NCI-H446 (cell line): ENCODE data around the gene ANKRD33.

Experiments
- DNase-seq, 2 experiments: peaks; one replicate each; lab custom pipeline; 2025; lab: John Stamatoyannopoulos, UW

The ANKRD33 gene

DNA sequence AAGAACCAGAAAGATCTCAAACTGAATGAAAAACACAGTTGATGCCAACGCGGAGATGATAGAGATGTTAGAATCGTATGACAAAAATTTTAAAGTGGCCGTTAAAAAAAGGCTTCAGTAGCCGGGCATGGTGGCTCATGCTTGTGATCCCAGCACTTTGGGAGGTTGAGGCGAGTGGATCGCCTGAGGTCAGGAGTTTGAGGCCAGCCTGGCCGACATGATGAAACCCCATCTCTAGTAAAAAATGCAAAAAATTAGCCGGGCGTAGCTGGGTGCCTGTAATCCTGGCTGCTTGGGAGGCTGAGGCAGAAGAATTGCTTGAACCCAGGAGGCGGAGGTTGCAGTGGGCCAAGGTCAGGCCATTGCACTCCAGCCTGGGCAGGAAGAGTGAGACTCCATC, 14.0 kb downstream of the ANKRD33 start:
- no peak for DNase-seq

DNA sequence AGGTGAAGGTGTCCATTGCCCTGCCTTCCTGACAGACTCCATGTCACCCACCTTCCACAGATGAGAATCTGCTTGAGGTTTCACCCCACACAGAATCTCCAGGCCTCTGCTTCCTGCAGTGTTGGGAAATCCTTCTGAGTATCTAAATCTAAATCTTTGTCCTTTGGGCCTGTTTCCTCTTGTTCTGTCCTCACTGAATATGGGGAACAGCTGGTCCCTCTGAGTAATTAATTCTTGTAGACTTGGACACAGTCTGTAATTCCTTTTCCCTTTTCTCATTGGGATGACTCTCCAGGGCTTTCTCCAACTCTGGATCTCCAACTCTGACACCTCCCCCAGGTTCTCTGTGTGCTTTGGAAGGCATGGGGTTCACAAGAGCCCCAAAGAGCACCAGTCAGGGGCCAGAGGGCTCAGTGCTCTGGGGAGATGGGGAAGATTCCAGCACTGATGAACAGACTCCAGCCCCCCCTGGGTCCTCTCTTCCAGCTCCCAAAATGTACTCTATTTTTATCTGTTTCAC, 17.1 kb downstream of the ANKRD33 start:
- peak in 1 of 2 experiments; percentile 32 for DNase-seq

DNA sequence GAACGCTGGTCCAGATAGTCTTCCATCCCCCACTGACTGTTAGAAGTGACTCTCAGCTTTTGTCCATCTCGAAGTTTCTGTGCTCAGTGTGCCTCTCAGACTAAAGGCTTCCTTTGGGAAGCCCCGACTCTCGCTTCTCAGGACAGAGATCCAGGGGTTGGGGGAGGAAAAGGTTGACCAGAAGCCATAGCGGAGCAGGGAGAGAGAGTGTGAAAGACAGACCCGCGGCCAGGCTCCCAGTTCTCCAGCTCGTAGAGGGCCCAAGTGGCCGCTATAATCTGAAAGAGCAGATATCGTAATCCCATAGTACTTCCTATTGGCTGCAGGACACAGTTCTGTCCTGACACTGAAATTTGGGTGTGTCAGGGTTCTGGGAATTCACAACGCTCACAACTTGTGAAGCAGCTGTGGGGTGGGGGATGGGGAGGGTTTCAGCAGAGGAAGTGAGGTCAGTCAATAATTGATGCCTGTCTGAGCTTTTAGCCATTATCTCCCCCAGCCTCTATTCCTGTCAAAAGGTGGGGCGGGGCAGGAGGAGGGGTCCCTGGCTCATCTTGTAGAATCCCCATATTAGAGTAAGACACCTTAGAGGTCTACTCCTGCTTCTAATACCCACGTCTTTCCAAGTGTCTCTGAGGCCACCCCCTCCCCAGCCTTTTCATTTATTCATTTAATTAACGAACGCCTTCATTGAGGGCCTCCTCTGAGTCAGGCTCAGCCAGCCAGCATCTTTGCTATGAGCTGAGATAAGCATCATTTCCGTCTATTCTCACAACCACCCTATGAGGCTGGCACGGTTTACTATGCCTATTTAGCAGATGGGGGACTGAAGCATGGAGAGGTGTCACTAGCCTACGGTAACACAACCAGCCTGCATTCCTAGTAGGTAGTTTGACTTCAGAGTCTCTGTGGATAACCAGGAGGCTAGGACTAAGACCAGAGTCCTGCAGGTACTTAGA, 17.8 kb downstream of the ANKRD33 start:
- DNase-seq, result no peak

DNA sequence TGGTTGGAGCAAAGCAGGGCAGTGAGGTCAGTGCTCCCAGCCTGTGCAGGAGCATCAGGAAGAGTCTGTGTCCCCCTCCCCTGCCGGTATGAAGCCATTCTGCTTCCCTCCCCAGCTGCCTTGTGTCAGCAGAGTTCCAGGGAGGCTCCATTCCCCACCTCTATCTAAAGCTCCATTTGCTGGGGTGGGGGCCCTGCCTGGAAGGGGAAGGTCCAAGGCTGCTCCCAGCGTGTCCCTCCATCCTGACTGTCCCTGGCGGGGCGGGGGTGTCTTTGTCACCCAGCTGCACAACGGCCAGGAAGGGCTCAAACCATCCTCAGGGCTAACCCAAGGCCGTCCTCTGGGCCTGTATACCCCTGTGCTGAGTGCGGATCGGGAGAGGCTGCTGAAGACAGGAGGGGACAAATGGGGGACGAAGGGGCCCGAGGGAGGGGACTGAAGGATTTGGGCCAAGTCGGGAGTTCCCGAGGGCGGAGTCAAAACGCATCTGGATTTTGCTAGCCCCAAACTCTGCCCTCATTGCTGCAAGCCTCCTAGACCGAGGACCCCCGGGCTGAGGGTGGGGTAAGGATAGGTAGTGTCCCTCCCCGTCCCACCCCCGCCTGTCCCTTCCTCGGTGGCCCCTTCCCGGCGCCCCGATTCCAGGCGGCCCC, 18.7 kb downstream of the ANKRD33 start:
- no peak for DNase-seq

DNA sequence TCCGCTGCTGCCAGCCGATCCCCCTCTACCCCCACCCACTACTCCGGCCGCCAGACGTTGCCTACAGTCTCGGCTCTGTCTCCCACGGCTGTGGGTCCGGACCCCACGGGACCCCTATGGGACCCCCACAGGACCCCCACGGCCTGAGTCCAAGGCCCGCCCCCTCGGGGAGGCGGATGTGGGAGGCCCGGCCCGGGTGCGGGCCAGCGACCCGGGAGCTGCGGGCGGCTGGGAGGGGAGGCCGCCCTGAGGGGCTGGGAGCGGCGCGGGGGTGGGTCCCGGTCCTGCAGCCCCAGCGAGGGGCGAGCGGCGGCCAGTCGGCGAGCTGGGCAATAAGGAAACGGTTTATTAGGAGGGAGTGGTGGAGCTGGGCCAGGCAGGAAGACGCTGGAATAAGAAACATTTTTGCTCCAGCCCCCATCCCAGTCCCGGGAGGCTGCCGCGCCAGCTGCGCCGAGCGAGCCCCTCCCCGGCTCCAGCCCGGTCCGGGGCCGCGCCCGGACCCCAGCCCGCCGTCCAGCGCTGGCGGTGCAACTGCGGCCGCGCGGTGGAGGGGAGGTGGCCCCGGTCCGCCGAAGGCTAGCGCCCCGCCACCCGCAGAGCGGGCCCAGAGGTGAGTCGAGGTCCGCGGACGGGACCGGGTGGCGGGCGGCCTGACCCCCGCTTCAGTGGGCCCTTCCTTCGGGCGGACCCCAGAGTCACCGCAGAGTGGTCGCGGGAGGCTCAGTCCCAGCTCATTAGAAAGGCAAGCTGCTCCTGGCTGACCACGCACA, 19.4 kb downstream of the ANKRD33 start, which contains the start of gene ACVRL1:
TSS of gene ACVRL1 (plus strand) at position 422 of the 773 bp plus-strand sequence. CDS start 4,971 bp downstream, outside the sequence.
- DNase-seq, result no peak

DNA sequence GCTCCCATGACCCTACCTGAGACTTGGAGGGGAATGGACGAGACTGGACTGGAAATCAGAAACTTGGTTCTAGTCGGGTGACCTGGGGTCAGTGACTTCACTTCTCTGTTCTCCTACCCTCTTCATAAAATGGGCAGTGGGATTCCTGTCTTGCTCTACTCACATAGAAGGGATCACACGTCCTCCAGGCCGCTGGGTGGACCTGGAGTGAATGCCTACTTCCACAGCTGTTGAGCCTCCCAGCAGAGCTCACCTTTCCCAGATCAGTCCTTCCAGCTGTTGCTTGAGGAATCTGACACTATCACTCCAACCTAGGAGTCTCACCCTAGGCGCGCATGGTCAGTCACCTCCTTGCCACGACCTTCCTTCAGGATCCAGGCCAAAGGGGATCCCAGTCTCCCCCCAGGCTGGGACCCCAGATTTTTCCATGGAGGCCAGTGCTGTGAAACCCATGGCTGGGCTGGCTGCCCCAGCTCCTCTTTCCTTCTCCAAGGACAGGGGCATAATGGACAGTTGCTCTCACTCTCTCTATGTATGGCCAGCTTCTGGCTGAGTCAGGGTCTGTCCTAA, 20.0 kb downstream of the ANKRD33 start:
- no peak for DNase-seq

DNA sequence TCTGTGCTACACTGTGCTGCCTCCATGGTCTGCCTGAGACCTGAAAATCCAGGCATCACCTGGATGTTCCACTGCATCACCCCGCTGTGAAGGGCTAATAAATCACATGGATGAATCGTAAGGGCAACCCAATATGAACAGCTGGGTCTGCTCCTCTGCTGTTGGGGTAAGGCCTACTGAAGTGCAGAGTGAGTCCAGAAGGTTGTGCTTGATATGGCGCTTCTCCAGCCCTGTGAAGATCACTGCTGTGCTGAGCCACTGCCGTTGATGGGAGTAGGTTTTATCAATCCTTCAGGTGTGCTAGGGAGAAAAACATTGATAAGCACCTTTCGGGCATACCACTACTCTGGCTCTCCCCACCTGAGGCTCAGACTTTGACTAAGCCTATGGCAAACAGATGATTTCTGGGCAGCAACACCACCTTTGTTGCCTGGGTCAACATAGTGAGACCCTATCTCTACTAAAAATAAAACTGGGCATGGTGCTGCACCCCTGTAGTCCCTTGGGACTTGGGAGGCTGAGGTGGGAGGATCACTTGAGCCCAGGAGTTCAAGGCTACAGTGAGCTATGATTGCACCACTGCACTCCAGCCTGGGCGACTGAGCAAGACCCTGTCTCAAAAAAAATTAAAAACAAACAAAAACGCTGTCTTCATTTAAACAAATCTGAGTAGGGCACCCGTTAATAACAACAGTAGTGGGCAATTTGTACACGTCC, 21.1 kb downstream of the ANKRD33 start:
- no peak for DNase-seq

DNA sequence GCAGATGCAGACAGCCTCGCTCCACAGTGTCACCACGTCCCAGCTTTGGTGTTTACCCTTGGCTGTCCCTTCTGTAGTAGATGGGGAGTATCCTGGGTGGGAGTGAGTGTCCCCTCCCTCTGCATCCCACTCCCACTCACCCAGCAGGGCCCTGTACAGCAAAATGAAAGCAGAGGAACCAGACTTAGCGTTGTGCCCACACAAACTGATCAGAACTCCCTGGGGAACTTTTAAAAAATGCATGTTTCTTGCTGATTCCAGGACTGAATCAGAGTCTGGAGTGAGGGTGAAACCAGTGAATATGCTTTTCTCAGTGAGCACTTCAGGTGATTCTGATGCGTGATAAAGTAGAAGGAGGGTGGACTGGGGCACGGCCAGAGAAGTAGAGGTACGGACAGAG, 22.3 kb downstream of the ANKRD33 start:
- DNase-seq, result no peak

DNA sequence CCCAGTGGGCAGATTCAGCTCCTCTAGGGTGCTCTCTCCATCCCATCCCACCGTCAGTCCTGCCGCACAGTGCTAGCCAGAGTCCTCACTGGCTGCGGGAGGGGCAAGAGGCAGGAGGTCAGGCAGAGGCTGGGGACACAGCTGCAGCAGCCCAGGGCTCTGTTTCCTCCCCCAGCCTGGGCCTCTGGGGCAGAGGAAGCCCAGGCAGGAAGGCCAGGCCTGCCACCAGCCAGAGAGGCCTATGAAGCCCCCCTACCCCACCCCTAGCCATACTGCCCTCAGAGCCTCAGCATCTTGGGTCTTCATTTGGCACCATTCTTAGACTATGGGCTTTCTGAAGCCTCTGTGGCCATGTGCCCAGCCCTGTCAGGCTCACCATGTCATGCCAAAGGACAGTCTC, 22.8 kb downstream of the ANKRD33 start:
- DNase-seq, result no peak

DNA sequence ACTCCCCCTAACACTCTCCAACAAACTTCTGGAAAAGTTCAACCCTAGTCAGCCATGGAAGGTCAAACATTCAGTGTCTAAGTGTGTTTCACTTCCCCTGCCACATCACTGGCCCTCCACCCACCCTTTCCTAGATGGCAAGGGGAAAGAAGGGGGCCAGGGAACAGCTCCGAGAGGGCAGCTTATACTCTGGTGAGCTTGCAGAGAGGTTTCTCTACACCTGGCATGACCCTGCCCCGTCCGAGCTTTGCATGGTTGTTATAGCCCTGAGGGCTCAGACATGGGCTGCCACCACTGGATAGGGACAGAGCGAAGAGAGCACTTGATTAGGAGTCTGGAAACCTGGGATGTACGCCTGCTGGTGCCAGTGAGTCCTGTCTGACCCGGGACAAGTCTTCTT, 23.4 kb downstream of the ANKRD33 start:
- no peak for DNase-seq

DNA sequence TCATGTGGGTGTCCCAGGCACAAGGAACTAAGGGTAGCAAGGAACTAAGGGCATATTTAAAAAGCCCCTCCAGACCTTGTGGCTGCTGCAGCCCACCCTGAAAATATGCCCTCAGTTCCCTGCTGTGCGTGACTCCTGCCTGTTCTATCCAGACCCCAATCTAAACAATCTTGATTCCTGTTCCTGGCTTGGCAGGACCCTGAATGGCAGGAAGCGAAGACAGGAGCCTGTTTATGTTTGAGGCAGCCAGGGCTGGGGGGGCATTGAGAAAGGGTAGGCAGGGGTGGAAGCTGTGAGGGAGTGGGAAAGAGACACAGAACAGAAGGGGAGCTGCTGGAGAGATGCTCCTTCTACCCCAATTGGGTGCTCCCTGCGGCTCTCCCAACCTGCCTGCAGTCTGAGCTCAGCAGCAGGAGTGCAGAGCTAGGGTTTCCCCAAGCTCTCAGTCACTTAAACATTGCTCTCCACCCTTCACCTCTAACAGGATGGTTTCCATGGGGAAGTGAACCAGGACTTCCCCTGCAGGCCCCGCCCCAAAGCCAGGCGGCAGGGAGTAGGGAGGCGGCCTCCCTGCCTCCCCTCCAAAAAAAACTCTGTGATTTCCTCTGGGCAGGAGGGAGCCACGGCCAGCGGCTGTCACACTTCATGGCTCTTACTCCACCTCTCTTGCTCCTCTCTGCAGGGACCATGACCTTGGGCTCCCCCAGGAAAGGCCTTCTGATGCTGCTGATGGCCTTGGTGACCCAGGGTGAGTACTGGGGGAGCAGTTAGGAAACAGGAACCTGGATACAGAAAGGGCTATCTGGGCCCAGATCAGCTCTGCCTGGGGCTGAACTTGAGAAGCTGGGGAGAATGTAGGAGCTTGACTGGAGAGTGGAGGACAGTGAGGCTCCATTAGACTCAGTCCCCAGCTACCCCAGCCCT, 24.1 kb downstream of the ANKRD33 start:
- DNase-seq, result no peak

DNA sequence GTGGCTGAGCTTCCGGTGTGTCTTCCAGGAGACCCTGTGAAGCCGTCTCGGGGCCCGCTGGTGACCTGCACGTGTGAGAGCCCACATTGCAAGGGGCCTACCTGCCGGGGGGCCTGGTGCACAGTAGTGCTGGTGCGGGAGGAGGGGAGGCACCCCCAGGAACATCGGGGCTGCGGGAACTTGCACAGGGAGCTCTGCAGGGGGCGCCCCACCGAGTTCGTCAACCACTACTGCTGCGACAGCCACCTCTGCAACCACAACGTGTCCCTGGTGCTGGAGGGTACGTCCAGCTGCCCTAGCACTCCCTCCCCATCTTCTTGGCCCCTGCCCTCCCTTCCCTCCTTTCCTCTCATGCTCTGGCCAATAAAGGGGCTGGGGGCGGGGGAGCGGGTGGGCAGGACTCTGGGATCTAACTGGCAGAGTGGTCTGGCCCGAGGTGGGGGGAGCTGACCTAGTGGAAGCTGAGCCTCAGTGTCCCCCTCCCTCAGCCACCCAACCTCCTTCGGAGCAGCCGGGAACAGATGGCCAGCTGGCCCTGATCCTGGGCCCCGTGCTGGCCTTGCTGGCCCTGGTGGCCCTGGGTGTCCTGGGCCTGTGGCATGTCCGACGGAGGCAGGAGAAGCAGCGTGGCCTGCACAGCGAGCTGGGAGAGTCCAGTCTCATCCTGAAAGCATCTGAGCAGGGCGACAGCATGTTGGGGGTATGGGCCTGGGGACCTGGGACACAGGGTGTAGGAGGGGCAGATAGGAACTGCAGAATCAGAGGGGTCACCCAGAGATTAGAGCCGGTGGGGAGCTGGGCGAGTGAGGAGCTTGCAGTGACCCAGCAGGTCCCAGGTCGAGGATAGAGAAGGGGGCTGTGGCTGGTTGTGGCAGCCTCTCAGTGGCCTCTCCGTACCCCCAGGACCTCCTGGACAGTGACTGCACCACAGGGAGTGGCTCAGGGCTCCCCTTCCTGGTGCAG, 25.4 kb downstream of the ANKRD33 start:
- no peak for DNase-seq

DNA sequence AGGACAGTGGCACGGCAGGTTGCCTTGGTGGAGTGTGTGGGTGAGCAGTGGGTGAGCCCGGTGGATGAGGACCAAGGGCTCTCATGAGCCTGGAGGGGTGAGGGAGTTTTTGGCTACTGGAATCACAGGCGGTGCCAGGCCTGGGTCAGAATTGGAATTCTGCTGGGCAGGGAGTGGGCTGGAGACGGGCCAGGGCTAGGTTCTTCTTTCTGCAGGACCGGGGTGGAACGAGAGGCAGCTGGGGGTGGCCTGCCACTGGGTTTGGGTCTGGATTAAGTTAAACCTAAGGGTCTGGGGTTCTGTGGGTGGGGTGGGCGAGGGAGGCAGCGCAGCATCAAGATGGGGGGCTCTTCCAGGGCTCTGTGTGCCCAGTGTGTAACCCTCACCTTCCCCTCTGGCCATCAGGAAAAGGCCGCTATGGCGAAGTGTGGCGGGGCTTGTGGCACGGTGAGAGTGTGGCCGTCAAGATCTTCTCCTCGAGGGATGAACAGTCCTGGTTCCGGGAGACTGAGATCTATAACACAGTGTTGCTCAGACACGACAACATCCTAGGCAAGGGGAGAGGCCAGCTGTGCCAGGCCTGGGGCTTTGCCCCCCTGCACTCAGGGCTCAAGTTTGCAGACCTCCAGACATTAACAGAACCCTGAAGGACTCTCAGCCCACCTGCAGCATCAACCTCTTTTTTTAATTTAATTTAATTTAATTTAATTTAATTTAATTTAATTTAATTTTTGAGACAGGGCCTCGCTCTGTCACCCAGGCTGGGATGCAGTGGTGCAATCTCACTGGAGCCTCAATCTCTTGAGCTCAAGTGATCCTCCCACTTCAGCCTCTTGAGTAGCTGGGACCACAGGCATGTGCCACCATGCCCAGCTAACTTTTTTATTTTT, 26.4 kb downstream of the ANKRD33 start:
- DNase-seq, result no peak

DNA sequence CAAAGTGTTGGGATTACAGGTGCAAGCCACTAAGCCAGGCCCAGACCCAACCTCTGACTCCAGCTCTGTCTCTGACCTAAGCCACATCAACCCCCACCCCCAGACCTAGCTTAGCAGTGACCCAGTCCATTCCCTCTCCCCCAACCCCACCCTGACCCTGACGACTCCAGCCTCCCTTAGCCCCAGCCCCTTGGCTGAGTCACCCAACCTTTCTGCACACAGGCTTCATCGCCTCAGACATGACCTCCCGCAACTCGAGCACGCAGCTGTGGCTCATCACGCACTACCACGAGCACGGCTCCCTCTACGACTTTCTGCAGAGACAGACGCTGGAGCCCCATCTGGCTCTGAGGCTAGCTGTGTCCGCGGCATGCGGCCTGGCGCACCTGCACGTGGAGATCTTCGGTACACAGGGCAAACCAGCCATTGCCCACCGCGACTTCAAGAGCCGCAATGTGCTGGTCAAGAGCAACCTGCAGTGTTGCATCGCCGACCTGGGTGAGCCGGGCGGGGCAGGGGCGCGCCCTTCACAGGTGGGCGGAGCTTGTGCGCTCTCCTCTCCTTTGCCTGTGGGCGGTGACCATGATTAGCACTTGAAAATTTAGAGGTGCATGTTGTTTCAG, 27.2 kb downstream of the ANKRD33 start:
- no peak for DNase-seq

DNA sequence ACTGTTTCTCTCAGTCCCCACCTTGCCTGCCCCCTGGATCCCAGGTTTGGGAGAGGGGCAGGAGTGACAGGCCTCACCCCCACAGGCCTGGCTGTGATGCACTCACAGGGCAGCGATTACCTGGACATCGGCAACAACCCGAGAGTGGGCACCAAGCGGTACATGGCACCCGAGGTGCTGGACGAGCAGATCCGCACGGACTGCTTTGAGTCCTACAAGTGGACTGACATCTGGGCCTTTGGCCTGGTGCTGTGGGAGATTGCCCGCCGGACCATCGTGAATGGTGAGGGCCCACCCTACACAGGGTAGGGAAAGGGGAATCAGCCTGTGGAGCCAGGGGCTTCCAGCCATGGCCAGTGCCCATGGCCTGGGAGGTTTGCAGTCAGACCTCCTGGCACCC, 28.0 kb downstream of the ANKRD33 start:
- DNase-seq, result no peak

DNA sequence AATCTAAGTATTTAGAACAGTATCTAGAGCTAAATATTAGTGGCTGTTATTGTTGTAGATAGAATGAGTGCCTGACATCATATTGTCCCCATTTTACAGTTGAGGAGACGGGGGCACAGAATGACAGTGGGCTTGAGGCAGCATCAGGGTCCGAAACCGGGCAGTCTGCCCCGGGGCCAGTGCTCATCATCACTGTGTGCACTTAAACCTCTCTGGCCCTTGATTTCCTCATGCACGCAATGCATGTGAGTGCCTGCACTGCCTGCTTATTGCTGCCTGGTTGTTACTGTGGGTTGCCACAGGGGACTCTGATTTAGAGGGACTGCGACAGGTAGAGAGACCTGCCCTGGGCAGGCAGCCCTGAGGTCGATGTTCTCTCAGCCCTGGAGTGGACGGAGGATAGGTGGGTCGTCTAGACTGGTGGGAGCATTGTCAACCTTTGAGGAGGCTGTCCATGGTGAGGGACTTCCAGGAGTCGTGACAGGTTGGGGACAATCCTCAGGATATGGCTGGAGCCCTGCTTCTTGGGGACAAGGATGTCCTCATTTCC, 29.2 kb downstream of the ANKRD33 start:
- DNase-seq, result no peak
